HEK293T (cell line): Measurements from ENCODE around the gene FGF22.
"Not testable (repeated sequence)": the region's sequence is repeated elsewhere in the genome, so short reads cannot be mapped to it uniquely, and the experiment has no call there.

Source experiments
- CTCF ChIA-PET: fragments of 350-600 bp; formaldehyde crosslinking; extraction: SDS; loops from one replicate; lab custom pipeline; 2021; ENCODE audit warnings: antibody characterized with exemption, inconsistent platforms; lab: Yijun Ruan, JAX
- POLR2A ChIA-PET: fragments of 350-600 bp; formaldehyde crosslinking; extraction: SDS; loops from one replicate; lab custom pipeline; 2020; ENCODE audit warnings: antibody characterized with exemption, inconsistent platforms; lab: Yijun Ruan, JAX
- DNase-seq: peaks from one replicate; pipeline ENCODE4 v3.0.0; 2012; ENCODE audit warnings: mixed read lengths; ENCODE audit errors: extremely low spot score
- ARNT ChIP-seq: fragments of 450-650 bp; IDR thresholded peaks from 2 replicates; pipeline ENCODE4 v1.6.1; 2017; ENCODE audit warnings: mild to moderate bottlenecking
- BHLHE40 ChIP-seq: fragments of 450-650 bp; IDR thresholded peaks from 2 replicates; pipeline ENCODE4 v1.6.1; 2016; ENCODE audit warnings: mild to moderate bottlenecking, moderate library complexity, borderline replicate concordance
- CTBP1 ChIP-seq: fragments of 450-650 bp; IDR thresholded peaks from 2 replicates; pipeline ENCODE4 v1.6.1; 2016; ENCODE audit warnings: borderline replicate concordance
- ELF4 ChIP-seq: fragments of 450-650 bp; IDR thresholded peaks from 2 replicates; pipeline ENCODE4 v1.6.1; 2017; ENCODE audit warnings: antibody characterized with exemption
- FOXA1 ChIP-seq: fragments of 450-650 bp; IDR thresholded peaks from 2 replicates; pipeline ENCODE4 v1.6.1; 2016; ENCODE audit warnings: mild to moderate bottlenecking
- FOXK2 ChIP-seq: fragments of 450-650 bp; IDR thresholded peaks from 2 replicates; pipeline ENCODE4 v1.6.1; 2016; ENCODE audit warnings: mild to moderate bottlenecking
- FOXM1 ChIP-seq: fragments of 450-650 bp; IDR thresholded peaks from 2 replicates; pipeline ENCODE4 v1.6.1; 2017; ENCODE audit warnings: mild to moderate bottlenecking, borderline replicate concordance
- HDGF ChIP-seq: fragments of 450-650 bp; IDR thresholded peaks from 2 replicates; pipeline ENCODE4 v1.6.1; 2017; ENCODE audit warnings: antibody characterized with exemption, borderline replicate concordance
- L3MBTL2 ChIP-seq: fragments of 450-650 bp; conservative IDR thresholded peaks from 2 replicates; pipeline ENCODE4 v1.6.1; 2016; ENCODE audit warnings: mild to moderate bottlenecking
- LEF1 ChIP-seq: fragments of 450-650 bp; IDR thresholded peaks from 2 replicates; pipeline ENCODE4 v1.6.1; 2017; ENCODE audit warnings: mild to moderate bottlenecking, borderline replicate concordance
- NFRKB ChIP-seq: fragments of 450-650 bp; IDR thresholded peaks from 2 replicates; pipeline ENCODE4 v1.6.1; 2016; ENCODE audit warnings: mild to moderate bottlenecking, moderate library complexity
- PKNOX1 ChIP-seq: fragments of 450-650 bp; IDR thresholded peaks from 2 replicates; pipeline ENCODE4 v1.6.1; 2016
- SP1 ChIP-seq: fragments of 450-650 bp; IDR thresholded peaks from 2 replicates; pipeline ENCODE4 v1.6.1; 2017
- SUZ12 ChIP-seq: fragments of 450-650 bp; IDR thresholded peaks from 2 replicates; pipeline ENCODE4 v1.6.1; 2016; ENCODE audit warnings: mild to moderate bottlenecking
- TARDBP ChIP-seq: fragments of 450-650 bp; IDR thresholded peaks from 2 replicates; pipeline ENCODE4 v1.6.1; 2016
- ZNF384 ChIP-seq: fragments of 450-650 bp; IDR thresholded peaks from 2 replicates; pipeline ENCODE4 v1.6.1; 2016

The FGF22 gene

GRCh38 chr19:662207-662961 lies 22.7 kb downstream of the FGF22 start:
- DNase-seq = peak; percentile 48
- CTCF ChIA-PET = interaction anchor here (1.5 kb wide), 1 partner anchor 72 kb away, joined by 6 read pairs; no protein-coding TSS in a partner anchor
- TF ChIP-seq FOXK2 = no peak
- peak; percentile 28; the same call in 1 of the 2 replicates for TF ChIP-seq L3MBTL2
- no peak for TF ChIP-seq LEF1
- TF ChIP-seq ZNF384 = no peak
- TF ChIP-seq TARDBP = no peak
- no peak for TF ChIP-seq NFRKB
- TF ChIP-seq ELF4 = peak; percentile 37; the same call in 1 of the 2 replicates
- TF ChIP-seq FOXM1 = no peak
- no peak for TF ChIP-seq HDGF
- POLR2A ChIA-PET = interaction anchor here (0.8 to 1.8 kb wide), 8 partner anchors 8 to 131 kb away, joined by 3 to 9 read pairs (median 4); partner anchors contain the start of genes CDC34, FSTL3 and POLRMT

- CTCF ChIA-PET = interaction anchor here (0.5 to 1.5 kb wide), 3 partner anchors 16 to 71 kb away, joined by 3 to 6 read pairs (median 3); no protein-coding TSS in a partner anchor
- peak; percentile 94 for DNase-seq
- POLR2A ChIA-PET = interaction anchor here (0.6 to 1.8 kb wide), 13 partner anchors 9 to 131 kb away, joined by 3 to 9 read pairs (median 4); partner anchors contain the start of genes CDC34, FSTL3 and POLRMT
- 0 out of 2 replicates have a peak, but pooled peaks have one; percentile 78 for TF ChIP-seq HDGF
- TF ChIP-seq FOXK2 = no peak
- peak; percentile 66 for TF ChIP-seq L3MBTL2
- no peak for TF ChIP-seq TARDBP
- TF ChIP-seq FOXM1 = peak; percentile 55; the same call in 1 of the 2 replicates
- TF ChIP-seq ARNT = peak; percentile 60
Measured at GRCh38 chr19:662962-663681, 23.4 kb downstream of the FGF22 start, which contains the start of gene RNF126. Gene RNF126 (minus strand): TSS chr19:663214. CDS start chr19:663121, 93 bp downstream.

- CTCF ChIA-PET = interaction anchor here (0.5 to 1.5 kb wide), 4 partner anchors 15 to 112 kb away, joined by 3 to 6 read pairs (median 4); no protein-coding TSS in a partner anchor
- TF ChIP-seq ELF4 (no peak), TARDBP (no peak), LEF1 (no peak), BHLHE40 (no peak), SUZ12 (no peak), SP1 (no peak), L3MBTL2 (no peak), ZNF384 (no peak), NFRKB (no peak), FOXM1 (no peak), FOXK2 (no peak), FOXA1 (no peak), HDGF (no peak), ARNT (no peak), CTBP1 (no peak)
- DNase-seq = no peak
- POLR2A ChIA-PET = interaction anchor here (0.6 to 1.8 kb wide), 13 partner anchors 9 to 132 kb away, joined by 3 to 9 read pairs (median 4); partner anchors contain the start of genes CDC34, FSTL3 and POLRMT
Measured at GRCh38 chr19:663682-664117, 24.0 kb downstream of the FGF22 start.

- peak; percentile 86 for DNase-seq
- CTCF ChIA-PET = no interaction called here
- TF ChIP-seq L3MBTL2 (peak; percentile 82), ELF4 (no peak), FOXA1 (no peak), FOXM1 (no peak), HDGF (no peak), SP1 (no peak), CTBP1 (no peak), ZNF384 (peak; percentile 85)
Measured at GRCh38 chr19:664913-665443, 25.3 kb downstream of the FGF22 start.

GRCh38 chr19:666985-667573 lies 27.4 kb downstream of the FGF22 start:
- not testable (repeated sequence) for DNase-seq
- CTCF ChIA-PET = interaction anchor here (0.9 kb wide), 1 partner anchor 67 kb away, joined by 4 read pairs; no protein-coding TSS in a partner anchor
- POLR2A ChIA-PET = interaction anchor here (1.0 kb wide), 1 partner anchor 14 kb away, joined by 5 read pairs; no protein-coding TSS in a partner anchor

More at GRCh38 chr19:664913-665443, 25.3 kb downstream of the FGF22 start:
- POLR2A ChIA-PET = no interaction called here

- ChIA-PET CTCF (interaction anchor here (1.3 kb wide), 1 partner anchor 68 kb away, joined by 4 read pairs; no protein-coding TSS in a partner anchor), POLR2A (interaction anchor here (1.0 kb wide), 1 partner anchor 10 kb away, joined by 3 read pairs; no protein-coding TSS in a partner anchor)
Measured at GRCh38 chr19:668675-669434, 29.2 kb downstream of the FGF22 start.

GRCh38 chr19:670609-671075 lies 31.0 kb downstream of the FGF22 start:
- peak; percentile 50 for DNase-seq
- ChIA-PET CTCF (interaction anchor here (0.6 kb wide), 1 partner anchor 96 kb away, joined by 3 read pairs; no protein-coding TSS in a partner anchor), POLR2A (interaction anchor here (1.0 kb wide), 1 partner anchor 10 kb away, joined by 4 read pairs; no protein-coding TSS in a partner anchor)
- TF ChIP-seq CTBP1 (no peak), ZNF384 (no peak), SUZ12 (no peak), SP1 (no peak), ELF4 (no peak), L3MBTL2 (no peak), FOXA1 (no peak), HDGF (no peak), FOXK2 (no peak), PKNOX1 (no peak), LEF1 (no peak), NFRKB (no peak)

More at GRCh38 chr19:668675-669434, 29.2 kb downstream of the FGF22 start:
- not testable (repeated sequence) for DNase-seq
